WI38 (cell line): ENCODE data around the gene AJM1.

Source experiments
- H3K4me3 ChIP-seq: 2 replicates; pipeline ENCODE4 v1.5.1; 2011; ENCODE audit warnings: low read depth, mild to moderate bottlenecking, control low read depth, low read length
- TF ChIP-seq, protein P1 (sequence below): IDR thresholded peaks from 2 replicates; pipeline ENCODE4 v1.5.1; 2012; ENCODE audit warnings: low read depth, mild to moderate bottlenecking, control low read depth, low read length

The AJM1 gene

DNA sequence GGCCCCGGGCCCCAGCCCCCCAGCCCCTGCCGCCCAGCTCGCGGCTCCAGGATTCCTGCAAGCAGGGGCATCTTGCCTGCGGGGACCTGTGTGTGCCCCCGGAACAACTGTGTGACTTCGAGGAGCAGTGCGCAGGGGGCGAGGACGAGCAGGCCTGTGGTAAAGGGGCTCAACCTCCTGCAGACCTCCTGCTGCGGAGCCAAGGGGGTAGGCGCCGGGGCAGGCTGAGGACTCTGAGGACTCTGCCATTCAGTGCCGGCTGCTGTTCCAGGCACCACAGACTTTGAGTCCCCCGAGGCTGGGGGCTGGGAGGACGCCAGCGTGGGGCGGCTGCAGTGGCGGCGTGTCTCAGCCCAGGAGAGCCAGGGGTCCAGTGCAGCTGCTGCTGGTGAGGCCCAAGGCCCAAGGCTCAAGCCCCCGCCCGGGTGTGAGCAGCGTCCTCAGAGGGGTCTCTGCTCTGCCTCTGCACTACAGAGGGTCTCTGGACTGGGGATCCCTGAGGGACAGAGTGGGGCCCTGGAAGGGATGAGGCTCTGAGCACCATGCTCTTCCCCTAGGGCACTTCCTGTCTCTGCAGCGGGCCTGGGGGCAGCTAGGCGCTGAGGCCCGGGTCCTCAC lies 13.3 kb downstream of the AJM1 start:
- H3K4me3 ChIP-seq: no peak overlapping the region
- TF ChIP-seq, protein P1, sequence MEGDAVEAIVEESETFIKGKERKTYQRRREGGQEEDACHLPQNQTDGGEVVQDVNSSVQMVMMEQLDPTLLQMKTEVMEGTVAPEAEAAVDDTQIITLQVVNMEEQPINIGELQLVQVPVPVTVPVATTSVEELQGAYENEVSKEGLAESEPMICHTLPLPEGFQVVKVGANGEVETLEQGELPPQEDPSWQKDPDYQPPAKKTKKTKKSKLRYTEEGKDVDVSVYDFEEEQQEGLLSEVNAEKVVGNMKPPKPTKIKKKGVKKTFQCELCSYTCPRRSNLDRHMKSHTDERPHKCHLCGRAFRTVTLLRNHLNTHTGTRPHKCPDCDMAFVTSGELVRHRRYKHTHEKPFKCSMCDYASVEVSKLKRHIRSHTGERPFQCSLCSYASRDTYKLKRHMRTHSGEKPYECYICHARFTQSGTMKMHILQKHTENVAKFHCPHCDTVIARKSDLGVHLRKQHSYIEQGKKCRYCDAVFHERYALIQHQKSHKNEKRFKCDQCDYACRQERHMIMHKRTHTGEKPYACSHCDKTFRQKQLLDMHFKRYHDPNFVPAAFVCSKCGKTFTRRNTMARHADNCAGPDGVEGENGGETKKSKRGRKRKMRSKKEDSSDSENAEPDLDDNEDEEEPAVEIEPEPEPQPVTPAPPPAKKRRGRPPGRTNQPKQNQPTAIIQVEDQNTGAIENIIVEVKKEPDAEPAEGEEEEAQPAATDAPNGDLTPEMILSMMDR: no peak

DNA sequence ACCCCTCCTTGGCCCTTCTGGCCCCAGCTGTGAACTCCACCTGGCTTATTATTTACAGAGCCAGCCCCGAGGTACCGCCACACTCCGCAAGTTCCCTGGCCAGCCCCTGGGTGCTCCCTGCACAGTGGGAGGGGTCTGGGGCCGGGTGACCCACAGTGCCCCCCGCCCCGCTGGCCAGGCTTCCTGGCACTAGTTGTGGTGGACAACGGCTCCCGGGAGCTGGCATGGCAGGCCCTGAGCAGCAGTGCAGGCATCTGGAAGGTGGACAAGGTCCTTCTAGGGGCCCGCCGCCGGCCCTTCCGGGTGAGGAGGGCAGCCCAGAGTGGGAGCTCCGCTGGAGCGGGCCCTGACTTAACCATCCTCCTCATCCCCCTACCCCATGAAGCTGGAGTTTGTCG lies 13.8 kb downstream of the AJM1 start:
- TF ChIP-seq, protein P1: no peak
- no peak overlapping the region for H3K4me3 ChIP-seq

DNA sequence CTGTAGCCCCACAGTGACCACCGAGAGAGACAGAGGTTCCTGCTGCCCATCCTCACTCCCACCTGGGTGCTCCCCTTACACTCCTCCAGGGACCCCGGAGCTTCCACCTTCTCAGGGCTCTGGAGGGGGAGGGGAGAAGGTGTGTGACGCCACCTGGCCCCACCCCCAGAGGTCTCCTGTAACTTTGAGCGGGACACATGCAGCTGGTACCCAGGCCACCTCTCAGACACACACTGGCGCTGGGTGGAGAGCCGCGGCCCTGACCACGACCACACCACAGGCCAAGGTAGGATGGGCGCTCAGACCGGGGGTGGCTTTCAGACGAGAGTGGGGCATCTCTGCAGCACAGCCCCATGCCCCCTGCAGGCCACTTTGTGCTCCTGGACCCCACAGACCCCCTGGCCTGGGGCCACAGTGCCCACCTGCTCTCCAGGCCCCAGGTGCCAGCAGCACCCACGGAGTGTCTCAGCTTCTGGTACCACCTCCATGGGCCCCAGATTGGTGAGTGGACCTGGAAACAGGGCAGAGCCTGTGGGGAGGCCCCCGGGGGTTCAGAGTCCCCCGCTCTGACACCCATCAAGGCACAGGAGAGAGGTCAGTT lies 14.4 kb downstream of the AJM1 start:
- no peak overlapping the region for H3K4me3 ChIP-seq
- TF ChIP-seq, protein P1: no peak

DNA sequence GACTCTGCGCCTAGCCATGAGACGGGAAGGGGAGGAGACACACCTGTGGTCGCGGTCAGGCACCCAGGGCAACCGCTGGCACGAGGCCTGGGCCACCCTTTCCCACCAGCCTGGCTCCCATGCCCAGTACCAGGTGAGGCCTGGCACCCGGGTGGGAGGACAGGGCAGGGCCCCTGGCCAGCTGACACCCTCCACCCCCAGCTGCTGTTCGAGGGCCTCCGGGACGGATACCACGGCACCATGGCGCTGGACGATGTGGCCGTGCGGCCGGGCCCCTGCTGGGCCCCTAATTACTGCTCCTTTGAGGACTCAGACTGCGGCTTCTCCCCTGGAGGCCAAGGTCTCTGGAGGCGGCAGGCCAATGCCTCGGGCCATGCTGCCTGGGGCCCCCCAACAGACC lies 14.9 kb downstream of the AJM1 start:
- TF ChIP-seq, protein P1: no peak

DNA sequence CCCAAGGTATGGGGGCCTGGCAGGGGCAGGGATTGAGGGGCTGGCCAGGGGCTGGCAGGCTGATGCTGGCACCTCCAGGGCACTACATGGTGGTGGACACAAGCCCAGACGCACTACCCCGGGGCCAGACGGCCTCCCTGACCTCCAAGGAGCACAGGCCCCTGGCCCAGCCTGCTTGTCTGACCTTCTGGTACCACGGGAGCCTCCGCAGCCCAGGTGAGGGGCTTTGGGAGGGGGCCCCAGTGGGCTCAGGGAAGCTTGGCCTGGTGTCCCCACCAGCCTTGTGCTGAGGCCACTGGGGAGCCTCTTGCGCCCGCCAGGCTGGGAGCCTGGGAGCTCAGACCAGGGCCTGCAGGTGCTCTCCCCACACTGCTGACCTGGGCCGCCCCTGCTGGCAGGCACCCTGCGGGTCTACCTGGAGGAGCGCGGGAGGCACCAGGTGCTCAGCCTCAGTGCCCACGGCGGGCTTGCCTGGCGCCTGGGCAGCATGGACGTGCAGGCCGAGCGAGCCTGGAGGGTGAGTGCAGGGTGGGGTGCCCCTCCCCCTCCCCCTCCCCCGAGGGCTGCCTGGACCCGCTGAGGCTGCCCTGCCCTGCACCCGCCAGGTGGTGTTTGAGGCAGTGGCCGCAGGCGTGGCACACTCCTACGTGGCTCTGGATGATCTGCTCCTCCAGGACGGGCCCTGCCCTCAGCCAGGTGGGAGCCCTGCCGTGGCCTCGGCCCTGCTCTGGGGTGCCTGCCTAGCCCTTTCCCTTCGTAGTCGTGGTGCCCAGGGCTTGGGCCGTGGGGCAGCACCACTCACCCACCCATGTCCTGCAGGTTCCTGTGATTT lies 15.5 kb downstream of the AJM1 start:
- H3K4me3 ChIP-seq: no peak overlapping the region
- TF ChIP-seq, protein P1: no peak

More for the DNA sequence above, 14.9 kb downstream of the AJM1 start:
- no peak overlapping the region for H3K4me3 ChIP-seq

DNA sequence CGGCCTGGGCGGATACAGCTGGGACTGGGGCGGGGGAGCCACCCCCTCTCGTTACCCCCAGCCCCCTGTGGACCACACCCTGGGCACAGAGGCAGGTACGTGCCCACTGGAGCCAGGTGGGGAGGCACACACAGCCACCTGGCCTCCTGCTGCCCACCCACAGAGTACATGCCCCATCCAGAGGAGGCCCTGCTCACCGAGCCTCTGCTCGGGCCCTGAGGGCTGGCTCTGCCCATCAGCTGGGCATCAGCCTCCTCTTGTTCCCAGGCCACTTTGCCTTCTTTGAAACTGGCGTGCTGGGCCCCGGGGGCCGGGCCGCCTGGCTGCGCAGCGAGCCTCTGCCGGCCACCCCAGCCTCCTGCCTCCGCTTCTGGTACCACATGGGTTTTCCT lies 16.2 kb downstream of the AJM1 start:
- H3K4me3 ChIP-seq: no peak overlapping the region
- TF ChIP-seq, protein P1: no peak
